Type B pancreatic cell (in vitro differentiated cells): ENCODE results near the gene CMYA5. TPM values are rescaled to one million over a fixed set of nuclear protein-coding genes. Genes with fewer than 3 reads are reported as not detected.

Source experiments
- DNase-seq: peaks from one replicate; pipeline ENCODE4 v3.0.0; 2021; ENCODE audit warnings: mixed read lengths; ENCODE audit not compliant: unreplicated experiment; ENCODE audit errors: extremely low spot score
- H3K27ac Mint-ChIP-seq: 2 replicates; pipeline ENCODE4 v1.8.0; 2021; ENCODE audit warnings: mild to moderate bottlenecking, mixed read lengths
- H3K27me3 Mint-ChIP-seq: 2 replicates; pipeline ENCODE4 v1.8.0; 2021; ENCODE audit warnings: mixed read lengths
- H3K36me3 Mint-ChIP-seq: 2 replicates; pipeline ENCODE4 v1.8.0; 2021; ENCODE audit warnings: mixed read lengths
- H3K4me1 Mint-ChIP-seq: one replicate; pipeline ENCODE4 v1.8.0; 2021; ENCODE audit warnings: mixed read lengths; ENCODE audit not compliant: unreplicated experiment
- H3K4me3 Mint-ChIP-seq: 2 replicates; pipeline ENCODE4 v1.8.0; 2021; ENCODE audit warnings: mild to moderate bottlenecking, mixed read lengths
- H3K9me3 Mint-ChIP-seq: 2 replicates; pipeline ENCODE4 v1.8.0; 2021; ENCODE audit warnings: mixed read lengths
- CTCF ChIP-seq: fragments of 200-600 bp; sonication (generic); conservative IDR thresholded peaks from 2 replicates; pipeline ENCODE4 v1.5.0; 2021; ENCODE audit warnings: antibody characterized with exemption, mild to moderate bottlenecking
- total RNA-seq: library from RNA; stranded (reverse); gene quantifications from 2 replicates; pipeline ENCODE4 v1.2.1, GENCODE V29; 2021; ENCODE audit warnings: low replicate concordance

The CMYA5 gene
- total RNA-seq, 1 donor from 2014 or later: 1.4 TPM

GRCh38 chr5:79753877-79754645 is 64.4 kb downstream of the CMYA5 start:
- Mint-ChIP-seq H3K36me3 (no peaks in the 10 kb centered on the region), H3K9me3 (no peaks in the 10 kb centered on the region), H3K27me3 (peaks cover 4% of the 10 kb centered on the region), H3K4me3 (no peak overlapping the region), H3K27ac (no peak overlapping the region), H3K4me1 (peaks cover 5% of the 10 kb centered on the region)
- no peak for TF ChIP-seq CTCF
- no peak for DNase-seq

DNA sequence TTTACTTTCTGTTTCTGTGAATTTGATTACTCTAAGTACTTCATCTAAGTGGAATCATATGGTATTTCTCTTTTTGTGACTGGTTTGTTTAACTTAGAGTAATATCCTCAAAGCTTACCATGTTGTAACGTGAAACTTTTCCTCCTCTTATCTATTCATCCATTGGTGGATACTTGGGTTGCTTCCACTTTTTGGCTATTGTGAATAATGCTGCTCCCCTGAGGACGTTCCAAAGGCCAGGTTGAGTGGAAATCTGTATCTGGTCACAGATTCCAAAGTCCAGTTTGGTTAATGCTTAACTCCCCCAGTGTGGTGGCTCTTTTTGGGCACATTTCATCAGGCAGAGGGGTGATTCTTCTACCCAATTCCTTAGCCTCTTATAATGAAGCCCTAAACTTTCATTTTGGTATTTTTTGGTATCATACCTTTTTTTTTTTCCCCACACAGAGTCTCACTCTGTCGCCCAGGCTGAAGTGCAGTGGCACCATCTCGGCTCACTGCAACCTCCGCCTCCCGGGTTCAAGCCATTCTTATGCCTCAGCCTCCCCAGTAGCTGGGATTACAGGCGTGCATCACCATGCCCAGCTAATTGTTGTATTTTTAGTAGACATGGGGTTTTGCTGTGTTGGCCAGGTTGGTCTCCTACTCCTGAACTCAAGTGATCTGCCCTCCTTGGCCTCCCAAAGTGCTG is 65.4 kb downstream of the CMYA5 start:
- no peak for TF ChIP-seq CTCF
- H3K27ac Mint-ChIP-seq: no peak overlapping the region
- no peaks in the 10 kb centered on the region for H3K36me3 Mint-ChIP-seq
- H3K4me1 Mint-ChIP-seq: peaks cover 5% of the 10 kb centered on the region
- peaks cover 4% of the 10 kb centered on the region for H3K27me3 Mint-ChIP-seq
- no peak for DNase-seq
- no peaks in the 10 kb centered on the region for H3K9me3 Mint-ChIP-seq
- H3K4me3 Mint-ChIP-seq: peak overlapping the region; percentile 2

GRCh38 chr5:79756076-79756475 is 66.4 kb downstream of the CMYA5 start:
- H3K4me1 Mint-ChIP-seq: peaks cover 5% of the 10 kb centered on the region
- no peak overlapping the region for H3K4me3 Mint-ChIP-seq
- H3K36me3 Mint-ChIP-seq: no peaks in the 10 kb centered on the region
- peaks cover 2% of the 10 kb centered on the region for H3K27me3 Mint-ChIP-seq
- TF ChIP-seq CTCF: no peak
- no peak overlapping the region for H3K27ac Mint-ChIP-seq
- no peaks in the 10 kb centered on the region for H3K9me3 Mint-ChIP-seq
- DNase-seq: no peak

GRCh38 chr5:79759436-79759835 is 69.8 kb downstream of the CMYA5 start:
- H3K27ac Mint-ChIP-seq: no peak overlapping the region
- no peak for DNase-seq
- peaks cover 5% of the 10 kb centered on the region for H3K4me1 Mint-ChIP-seq
- TF ChIP-seq CTCF: no peak
- no peaks in the 10 kb centered on the region for H3K9me3 Mint-ChIP-seq
- H3K36me3 Mint-ChIP-seq: peaks cover 4% of the 10 kb centered on the region
- no peak overlapping the region for H3K4me3 Mint-ChIP-seq
- no peaks in the 10 kb centered on the region for H3K27me3 Mint-ChIP-seq

- H3K36me3 Mint-ChIP-seq: peaks cover 4% of the 10 kb centered on the region
- H3K27me3 Mint-ChIP-seq: no peaks in the 10 kb centered on the region
- no peak overlapping the region for H3K4me3 Mint-ChIP-seq
- no peaks in the 10 kb centered on the region for H3K9me3 Mint-ChIP-seq
- H3K4me1 Mint-ChIP-seq: peaks cover 2% of the 10 kb centered on the region
- DNase-seq: no peak
- no peak overlapping the region for H3K27ac Mint-ChIP-seq
- no peak for TF ChIP-seq CTCF
Observed at GRCh38 chr5:79759848-79760247, 70.2 kb downstream of the CMYA5 start.
